Measurements from ENCODE around the gene CA10.

DNA sequence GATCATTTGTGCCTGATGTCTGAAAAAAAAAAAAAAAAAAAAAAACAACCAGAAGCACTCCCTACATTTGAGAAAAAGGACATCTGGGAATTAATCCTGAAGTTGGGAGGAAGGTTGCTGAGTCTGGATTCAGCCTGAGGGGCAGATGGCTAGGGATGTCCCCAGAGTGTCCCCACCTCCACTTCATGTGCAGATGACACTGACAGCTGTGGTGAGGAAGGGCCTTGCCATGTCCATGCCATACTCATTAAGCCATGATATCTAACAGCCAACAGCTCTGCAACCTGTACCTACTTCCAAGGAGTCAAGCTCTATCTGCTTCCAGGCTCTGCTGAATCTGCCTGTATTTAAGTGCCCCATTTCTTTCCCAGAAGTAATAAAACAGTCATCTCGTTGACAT lies 356.0 kb downstream of the CA10 start:
- TF ChIP-seq YY1 (IDR thresholded peaks at IDR 0.05; ENCODE audit: insufficient read depth, insufficient read length) = no peak
- no peak for TF ChIP-seq SUZ12 (IDR thresholded peaks at IDR 0.05; ENCODE audit: extremely low read depth, insufficient read depth, insufficient read length)
